GM23248 (cell line): ENCODE results near the gene POP7.

Experiments
- EZH2 ChIP-seq: fragments of 200-600 bp; sonication (generic); IDR thresholded peaks from 2 replicates; pipeline ENCODE4 v1.6.1; 2018; ENCODE audit warnings: antibody characterized with exemption, mild to moderate bottlenecking; ENCODE audit not compliant: insufficient read depth, poor library complexity, severe bottlenecking
- EZH2phosphoT487 ChIP-seq: fragments of 200-600 bp; sonication (generic); IDR thresholded peaks from 2 replicates; pipeline ENCODE4 v1.6.1; 2018; ENCODE audit warnings: antibody characterized with exemption, moderate library complexity, mild to moderate bottlenecking, low read depth; ENCODE audit not compliant: insufficient read depth

DNA sequence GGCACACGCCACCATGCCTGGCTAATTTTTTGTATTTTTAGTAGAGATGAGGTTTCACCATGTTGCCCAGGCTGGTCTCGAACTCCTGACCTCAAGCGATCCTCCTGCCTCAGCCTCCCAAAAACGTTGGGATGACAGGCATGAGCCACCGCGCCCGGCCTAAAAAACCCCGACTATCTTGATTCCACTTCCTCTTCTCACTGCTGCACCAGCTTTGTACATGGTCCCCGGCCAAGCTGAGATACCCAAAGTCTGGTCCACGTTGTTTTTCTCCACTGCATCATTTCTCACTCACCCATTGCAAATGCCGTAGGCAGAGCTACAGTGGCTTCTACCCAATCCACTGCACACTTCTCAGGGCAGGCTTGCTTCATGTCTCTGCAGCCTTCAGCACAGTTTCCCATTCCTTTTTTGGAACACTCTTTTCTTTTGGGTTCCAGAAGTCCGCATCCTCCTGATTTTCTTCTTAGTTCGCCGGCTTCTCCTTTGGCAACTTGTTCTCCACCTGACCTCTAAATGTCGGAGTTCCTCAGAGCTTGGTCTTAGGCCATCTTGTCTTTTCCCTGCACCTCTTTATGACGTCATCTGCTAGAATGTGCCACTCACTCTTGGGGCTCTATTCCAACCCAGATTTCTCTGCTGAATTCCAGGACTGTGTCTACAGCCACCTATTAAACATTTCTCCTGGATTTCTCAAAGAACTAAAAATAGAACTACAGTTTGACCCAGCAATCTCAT is 38.4 kb upstream of the POP7 start:
- TF ChIP-seq EZH2 = no peak
- TF ChIP-seq EZH2phosphoT487 = no peak
